Measurements from ENCODE around the gene TMPRSS11A. TPM values are rescaled to one million over a fixed set of nuclear protein-coding genes. Genes with fewer than 3 reads are reported as not detected.

TMPRSS11A gene
- total RNA-seq, 2 experiments from 2014 or later: not detected

DNA sequence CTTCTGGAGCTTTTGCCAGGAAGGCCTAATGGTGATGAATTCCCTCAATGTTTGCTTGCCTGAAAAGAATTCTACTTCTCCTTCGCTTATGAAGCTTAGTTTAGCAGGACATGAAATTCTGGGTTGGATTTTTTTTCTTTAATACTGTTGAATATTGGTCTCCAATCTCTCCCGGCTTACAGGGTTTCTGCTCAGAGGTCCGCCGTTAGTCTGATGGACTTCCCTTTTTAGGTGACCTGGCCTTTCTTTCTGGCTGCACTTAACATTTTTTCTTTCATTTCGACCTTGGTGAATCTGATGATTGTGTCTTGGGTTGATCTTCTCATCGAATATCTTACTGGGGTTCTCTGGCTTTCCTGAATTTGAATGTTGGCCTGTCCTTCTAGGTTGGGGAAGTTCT, 17.2 kb upstream of the TMPRSS11A start:
- no peak overlapping the region for H3K27ac ChIP-seq (ENCODE audit: low read depth, low read length, poor library complexity, severe bottlenecking)
- no peak overlapping the region for H3K4me2 ChIP-seq (ENCODE audit: low read length)
- no peak for DNase-seq (ENCODE audit: low spot score)
- H3K79me2 ChIP-seq (ENCODE audit: insufficient read depth, low read depth, low read length): no peaks in the 10 kb centered on the region
- H3K4me1 ChIP-seq (ENCODE audit: insufficient read depth, low read length, poor library complexity, severe bottlenecking): no peaks in the 10 kb centered on the region
- intact Hi-C loops (cut with micrococcal nuclease; ENCODE audit: unreplicated experiment): no loop called here
- H3K36me3 ChIP-seq (ENCODE audit: insufficient read depth, low read length): no peaks in the 10 kb centered on the region
- no peak overlapping the region for H2AFZ ChIP-seq (ENCODE audit: low read length)
- CTCF ChIA-PET (ENCODE audit: unreplicated experiment): no interaction called here
- POLR2A ChIA-PET: no interaction called here
- TF ChIP-seq CTCF (conservative IDR thresholded peaks at IDR 0.05; ENCODE audit: low read length): no peak
- no peak for TF ChIP-seq EZH2phosphoT487 (IDR thresholded peaks at IDR 0.05; ENCODE audit: borderline replicate concordance, low read depth, low read length)
- no peaks in the 10 kb centered on the region for H3K9me2 ChIP-seq (ENCODE audit: insufficient read depth, low read length)
- no TSS peak for BruUV-seq (replicated peaks)
- H3K4me3 ChIP-seq (ENCODE audit: low read depth, low read length, poor library complexity, severe bottlenecking): no peak overlapping the region
- H4K20me1 ChIP-seq (ENCODE audit: insufficient read depth, low read length): no peaks in the 10 kb centered on the region
- H3K9me3 ChIP-seq (ENCODE audit: low read length): no peaks in the 10 kb centered on the region

- intact Hi-C loops (cut with micrococcal nuclease; ENCODE audit: unreplicated experiment): no loop called here
- no peak for TF ChIP-seq EZH2phosphoT487 (IDR thresholded peaks at IDR 0.05; ENCODE audit: borderline replicate concordance, low read depth, low read length)
- TF ChIP-seq CTCF (conservative IDR thresholded peaks at IDR 0.05; ENCODE audit: low read length): no peak
- BruUV-seq (replicated peaks): no TSS peak
- ChIA-PET CTCF (ENCODE audit: unreplicated experiment) (no interaction called here), POLR2A (interaction anchor here (0.6 kb wide), 1 partner anchor 187 kb away, joined by 5 read pairs; no protein-coding TSS in a partner anchor)
- Histone ChIP-seq H4K20me1 (ENCODE audit: insufficient read depth, low read length) (no peaks in the 10 kb centered on the region), H3K27ac (ENCODE audit: low read depth, low read length, poor library complexity, severe bottlenecking) (no peak overlapping the region), H3K4me1 (ENCODE audit: insufficient read depth, low read length, poor library complexity, severe bottlenecking) (no peaks in the 10 kb centered on the region), H2AFZ (ENCODE audit: low read length) (no peak overlapping the region), H3K4me3 (ENCODE audit: low read depth, low read length, poor library complexity, severe bottlenecking) (no peak overlapping the region), H3K4me2 (ENCODE audit: low read length) (no peak overlapping the region), H3K9me2 (ENCODE audit: insufficient read depth, low read length) (no peaks in the 10 kb centered on the region), H3K9me3 (ENCODE audit: low read length) (no peaks in the 10 kb centered on the region), H3K79me2 (ENCODE audit: insufficient read depth, low read depth, low read length) (no peaks in the 10 kb centered on the region), H3K36me3 (ENCODE audit: insufficient read depth, low read length) (no peaks in the 10 kb centered on the region)
- no peak for DNase-seq (ENCODE audit: low spot score)
Measured at GRCh38 chr4:67973608-67974007, 10.3 kb upstream of the TMPRSS11A start.

- Histone ChIP-seq H3K4me1 (ENCODE audit: insufficient read depth, low read length, poor library complexity, severe bottlenecking) (no peaks in the 10 kb centered on the region), H3K9me3 (ENCODE audit: low read length) (no peaks in the 10 kb centered on the region), H4K20me1 (ENCODE audit: insufficient read depth, low read length) (no peaks in the 10 kb centered on the region), H3K4me2 (ENCODE audit: low read length) (no peak overlapping the region), H3K79me2 (ENCODE audit: insufficient read depth, low read depth, low read length) (no peaks in the 10 kb centered on the region), H3K36me3 (ENCODE audit: insufficient read depth, low read length) (no peaks in the 10 kb centered on the region), H3K4me3 (ENCODE audit: low read depth, low read length, poor library complexity, severe bottlenecking) (no peak overlapping the region), H3K27ac (ENCODE audit: low read depth, low read length, poor library complexity, severe bottlenecking) (no peak overlapping the region), H2AFZ (ENCODE audit: low read length) (no peak overlapping the region), H3K9me2 (ENCODE audit: insufficient read depth, low read length) (no peaks in the 10 kb centered on the region)
- no TSS peak for BruUV-seq (replicated peaks)
- POLR2A ChIA-PET: interaction anchor here (1.0 kb wide), 1 partner anchor 16 kb away, joined by 3 read pairs; no protein-coding TSS in a partner anchor
- TF ChIP-seq EZH2phosphoT487 (IDR thresholded peaks at IDR 0.05; ENCODE audit: borderline replicate concordance, low read depth, low read length) (no peak), CTCF (conservative IDR thresholded peaks at IDR 0.05; ENCODE audit: low read length) (no peak)
- no peak for DNase-seq (ENCODE audit: low spot score)
- CTCF ChIA-PET (ENCODE audit: unreplicated experiment): no interaction called here
- intact Hi-C loops (cut with micrococcal nuclease; ENCODE audit: unreplicated experiment): no loop called here
Measured at GRCh38 chr4:67954890-67955289, 8.4 kb downstream of the TMPRSS11A start.

Measured in OCI-LY7 (cell line).